CD4-positive, alpha-beta T cell (primary cell): ENCODE results near the gene HECTD4. TPM values are rescaled to one million over a fixed set of nuclear protein-coding genes. Genes with fewer than 3 reads are reported as not detected.
"Not testable (repeated sequence)": the region's sequence is repeated elsewhere in the genome, so short reads cannot be mapped to it uniquely, and the experiment has no call there.

Source experiments
- ATAC-seq: fragments of 200-7000 bp; cut with Tn5 transposase; one replicate; pipeline ENCODE4 v1.10.0; 2022; ENCODE audit warnings: mild to moderate bottlenecking; ENCODE audit not compliant: poor library complexity
- CTCF ChIA-PET: fragments of 350-600 bp; sonication (Branson Sonifier 250); formaldehyde crosslinking; loops from one replicate; lab custom pipeline; 2021; ENCODE audit warnings: antibody characterized with exemption, inconsistent platforms; lab: Charles Lee
- POLR2A ChIA-PET: fragments of 350-600 bp; sonication (Branson Sonifier 250); formaldehyde crosslinking; loops from one replicate; lab custom pipeline; 2021; ENCODE audit warnings: antibody characterized with exemption, inconsistent platforms; lab: Charles Lee
- DNase-seq, 14 experiments: peaks; one replicate each; pipeline ENCODE4 v3.0.0-alpha.2; 2013 to 2020; ENCODE audit warnings: mixed read lengths in 2 of 14
- H3K27ac ChIP-seq, 2 donors: one replicate each; pipeline versions ENCODE4 v1.5.1 to v1.7.0; 2013; ENCODE audit warnings: low read length in 2 of 2, low read depth in 1 of 2, mild to moderate bottlenecking in 1 of 2
- H3K27me3 ChIP-seq, 2 experiments: 1 replicate in 1 of 2; 2 replicates in 1 of 2; pipeline versions ENCODE4 v1.6.1 to v1.7.0; 2013; ENCODE audit warnings: low read length in 2 of 2, control low read depth in 1 of 2, mild to moderate bottlenecking in 1 of 2, moderate library complexity in 1 of 2; ENCODE audit not compliant: insufficient read depth in 2 of 2, control insufficient read depth in 1 of 2
- H3K36me3 ChIP-seq: one replicate; pipeline ENCODE4 v1.6.1; 2013; ENCODE audit warnings: low read length, control low read depth; ENCODE audit not compliant: insufficient read depth
- H3K4me1 ChIP-seq: one replicate; pipeline ENCODE4 v1.6.1; 2013; ENCODE audit warnings: low read length, control low read depth; ENCODE audit not compliant: insufficient read depth
- H3K4me3 ChIP-seq: one replicate; pipeline ENCODE4 v1.5.1; 2013; ENCODE audit warnings: mild to moderate bottlenecking, low read length, moderate library complexity
- H3K9me3 ChIP-seq, 2 experiments: 1 replicate in 1 of 2; 2 replicates in 1 of 2; pipeline versions ENCODE4 v1.6.1 to v1.7.0; 2013; ENCODE audit warnings: low read length in 2 of 2, mild to moderate bottlenecking in 2 of 2, control low read depth in 1 of 2, moderate library complexity in 1 of 2; ENCODE audit not compliant: control insufficient read depth in 1 of 2, insufficient read depth in 1 of 2
- H3K27ac Mint-ChIP-seq: one replicate; pipeline ENCODE4 v1.8.0; 2020; ENCODE audit warnings: mixed read lengths
- H3K27me3 Mint-ChIP-seq: one replicate; pipeline ENCODE4 v1.8.0; 2021; ENCODE audit warnings: mixed read lengths
- H3K36me3 Mint-ChIP-seq: one replicate; pipeline ENCODE4 v1.8.0; 2021; ENCODE audit warnings: low read depth, mixed read lengths
- H3K4me1 Mint-ChIP-seq: one replicate; pipeline ENCODE4 v1.8.0; 2021; ENCODE audit warnings: low read depth, mixed read lengths
- H3K4me3 Mint-ChIP-seq: one replicate; pipeline ENCODE4 v1.8.0; 2020; ENCODE audit warnings: mild to moderate bottlenecking, mixed read lengths
- H3K9me3 Mint-ChIP-seq: one replicate; pipeline ENCODE4 v1.8.0; 2020; ENCODE audit warnings: mixed read lengths
- CTCF ChIP-seq: fragments of 200-600 bp; IDR thresholded peaks from one replicate; pipeline ENCODE4 v1.8.0; 2022; ENCODE audit warnings: antibody characterized with exemption, mild to moderate bottlenecking
- intact Hi-C, 2 experiments: fragments of 100-400 bp; cut with DNase I in 1 of 2; cut with micrococcal nuclease in 1 of 2; formaldehyde crosslinking; loops; one replicate each; pipeline versions ENCODE4 v1.15.1 to v1.9.0; 2023 to 2025; cut with DNase I, micrococcal nuclease
- microRNA-seq: library from miRNA; unstranded; fragments of <30 nt; microRNA quantifications from one replicate; pipeline ENCODE4 v1.2.0, GENCODE V29; 2021; ENCODE audit warnings: borderline microRNAs expressed, borderline replicate concordance
- total RNA-seq, 174 experiments: library from RNA in 2 of 174; stranded (reverse) in 2 of 174; gene quantifications; one replicate each; pipeline ENCODE4 v1.2.3 and lab custom pipeline; 2021 to 2026

Gene HECTD4
- total RNA-seq, 2 experiments from 2014 or later: 40.2 to 43.3 TPM

GRCh38 chr12:112111931-112112330 is 270.3 kb downstream of the HECTD4 start:
- POLR2A ChIA-PET: no interaction called here
- H3K27me3 Mint-ChIP-seq: no peaks in the 10 kb centered on the region
- no peaks in the 10 kb centered on the region for H3K36me3 ChIP-seq
- no peaks in the 10 kb centered on the region for H3K9me3 Mint-ChIP-seq
- H3K27me3 ChIP-seq: no peaks in the 10 kb centered on the region
- H3K9me3 ChIP-seq: no peaks in the 10 kb centered on the region
- H3K27ac ChIP-seq: no peak overlapping the region
- ATAC-seq (no peak), DNase-seq (no peak)
- no peak overlapping the region for H3K4me3 ChIP-seq
- intact Hi-C loops: no loop called here
- peaks cover 29% of the 10 kb centered on the region for H3K4me1 Mint-ChIP-seq
- H3K4me3 Mint-ChIP-seq: peak overlapping the region; percentile 27
- no peak for TF ChIP-seq CTCF
- H3K4me1 ChIP-seq: peaks cover 25% of the 10 kb centered on the region
- peaks cover 16% of the 10 kb centered on the region for H3K36me3 Mint-ChIP-seq
- CTCF ChIA-PET: interaction anchor here (1.5 kb wide), 1 partner anchor 19 kb away, joined by 3 read pairs; no protein-coding TSS in a partner anchor
- H3K27ac Mint-ChIP-seq: no peak overlapping the region

GRCh38 chr12:112110787-112111662 is 271.2 kb downstream of the HECTD4 start:
- peaks cover 25% of the 10 kb centered on the region for H3K4me1 ChIP-seq
- H3K4me3 ChIP-seq, ATAC-seq, intact Hi-C loops, H3K9me3 Mint-ChIP-seq, H3K27me3 ChIP-seq, DNase-seq, H3K4me3 Mint-ChIP-seq, H3K36me3 ChIP-seq, H3K9me3 ChIP-seq, H3K27ac ChIP-seq, H3K27me3 Mint-ChIP-seq: not testable (repeated sequence)
- Mint-ChIP-seq H3K36me3 (peaks cover 16% of the 10 kb centered on the region), H3K27ac (peak overlapping the region; percentile 53), H3K4me1 (peaks cover 31% of the 10 kb centered on the region)
- CTCF ChIA-PET: interaction anchor here (1.5 kb wide), 1 partner anchor 20 kb away, joined by 3 read pairs; no protein-coding TSS in a partner anchor
- POLR2A ChIA-PET: interaction anchor here (5.2 kb wide), 1 partner anchor 20 kb away, joined by 75 read pairs; no protein-coding TSS in a partner anchor

Small RNA genes lying within 50 kb of the gene (microRNA-seq; reads per million reads assigned to microRNA genes)
- not detected for gene MIR6861

Other genes with a start within 250 kb of the HECTD4 start
- 1,000 to 10,000 TPM; 1,794 to 1,807 TPM for gene RPL6, start 27.2 kb upstream of the HECTD4 start, total RNA-seq
- 10 to 100 TPM; 44.6 to 46.4 TPM for gene PTPN11, start 36.5 kb upstream of the HECTD4 start, total RNA-seq